DMS153 treated with DMSO at 0.1 percent for 48 hours (cell line): ENCODE data around the gene C14orf119.

Experiments
- DNase-seq: peaks from one replicate; lab custom pipeline; 2025; ENCODE audit not compliant: unreplicated experiment; lab: John Stamatoyannopoulos, UW

Gene C14orf119

GRCh38 chr14:23086565-23086964 is 8.7 kb upstream of the C14orf119 start:
- no peak for DNase-seq

- DNase-seq: no peak
Measured at GRCh38 chr14:23089498-23090253, 5.6 kb upstream of the C14orf119 start.

- DNase-seq: no peak
Measured at GRCh38 chr14:23090254-23090636, 5.1 kb upstream of the C14orf119 start.

GRCh38 chr14:23091294-23092225 is 3.7 kb upstream of the C14orf119 start:
- DNase-seq: no peak

GRCh38 chr14:23093104-23093503 is 2.2 kb upstream of the C14orf119 start:
- no peak for DNase-seq

GRCh38 chr14:23093526-23093925 is 1.8 kb upstream of the C14orf119 start:
- no peak for DNase-seq

- DNase-seq: no peak
Measured at GRCh38 chr14:23093991-23094665, 1.2 kb upstream of the C14orf119 start.

GRCh38 chr14:23094666-23095195 is 574 bp upstream of the C14orf119 start, which contains the start of gene ACIN1:
TSS of gene ACIN1 (minus strand) at chr14:23095136. CDS start at chr14:23095112, 24 bp downstream.
- no peak for DNase-seq

GRCh38 chr14:23097786-23098185 is 2.5 kb downstream of the C14orf119 start:
- DNase-seq: no peak

GRCh38 chr14:23099212-23099861 is 4.0 kb downstream of the C14orf119 start:
- DNase-seq: no peak

- DNase-seq: no peak
Measured at GRCh38 chr14:23101213-23101970, 6.1 kb downstream of the C14orf119 start.

GRCh38 chr14:23101986-23102625 is 6.8 kb downstream of the C14orf119 start:
- no peak for DNase-seq

- no peak for DNase-seq
Measured at GRCh38 chr14:23102801-23103200, 7.5 kb downstream of the C14orf119 start.

GRCh38 chr14:23103581-23103980 is 8.3 kb downstream of the C14orf119 start:
- DNase-seq: no peak

GRCh38 chr14:23104070-23104590 is 8.8 kb downstream of the C14orf119 start:
- no peak for DNase-seq

GRCh38 chr14:23104591-23105347 is 9.5 kb downstream of the C14orf119 start, which contains the start of gene CIROP:
TSS of gene CIROP (minus strand) at chr14:23104989. CDS start at chr14:23104920, 69 bp downstream.
- DNase-seq: no peak

GRCh38 chr14:23105348-23105824 is 10.1 kb downstream of the C14orf119 start:
- no peak for DNase-seq

GRCh38 chr14:23106747-23107045 is 11.4 kb downstream of the C14orf119 start:
- no peak for DNase-seq
